HG02588 (cell line): Measurements from ENCODE around the gene RPL12.
A peak's percentile ranks its signal among the peaks of the same experiment; 100 is the strongest.
"Not testable (repeated sequence)": the region's sequence is repeated elsewhere in the genome, so short reads cannot be mapped to it uniquely, and the experiment has no call there.

Experiments used
- ATAC-seq: cut with Tn5 transposase; IDR thresholded peaks from one replicate; pipeline ENCODE4 v1.9.1; 2021; ENCODE audit warnings: mild to moderate bottlenecking, moderate library complexity; ENCODE audit not compliant: unreplicated experiment

Gene RPL12

GRCh38 chr9:127470662-127471061 lies 19.5 kb upstream of the RPL12 start:
- ATAC-seq: no peak

- ATAC-seq: no peak
These were observed 16.4 kb upstream of the RPL12 start for GRCh38 chr9:127467621-127468020.

GRCh38 chr9:127466407-127466917 lies 15.3 kb upstream of the RPL12 start:
- ATAC-seq: not testable (repeated sequence)

GRCh38 chr9:127463911-127464310 lies 12.7 kb upstream of the RPL12 start:
- no peak for ATAC-seq

- ATAC-seq: no peak
These were observed 12.2 kb upstream of the RPL12 start for GRCh38 chr9:127463382-127463781.

- ATAC-seq: no peak
These were observed 7.7 kb upstream of the RPL12 start for GRCh38 chr9:127458921-127459320.

GRCh38 chr9:127457191-127457878 lies 6.1 kb upstream of the RPL12 start:
- ATAC-seq: no peak

GRCh38 chr9:127455324-127455992 lies 4.3 kb upstream of the RPL12 start:
- no peak for ATAC-seq

GRCh38 chr9:127452691-127453090 lies 1.5 kb upstream of the RPL12 start:
- no peak for ATAC-seq

- ATAC-seq: peak; percentile 3
These were observed 851 bp upstream of the RPL12 start for GRCh38 chr9:127451858-127452656.

GRCh38 chr9:127451608-127451857 lies 327 bp upstream of the RPL12 start:
- peak; percentile 22 for ATAC-seq

- no peak for ATAC-seq
These were observed 904 bp downstream of the RPL12 start for GRCh38 chr9:127450243-127450760.

- no peak for ATAC-seq
These were observed 1.8 kb downstream of the RPL12 start for GRCh38 chr9:127449332-127449966.

- ATAC-seq: no peak
These were observed 2.9 kb downstream of the RPL12 start for GRCh38 chr9:127448112-127448805.

- no peak for ATAC-seq
These were observed 3.6 kb downstream of the RPL12 start for GRCh38 chr9:127447416-127448111.

- no peak for ATAC-seq
These were observed 4.3 kb downstream of the RPL12 start for GRCh38 chr9:127446713-127447415.

GRCh38 chr9:127445851-127446712 lies 5.1 kb downstream of the RPL12 start:
- ATAC-seq: no peak
